SW 1271 (cell line): ENCODE data around the gene GBE1.
"Not testable (repeated sequence)": the region's sequence is repeated elsewhere in the genome, so short reads cannot be mapped to it uniquely, and the experiment has no call there.

Experiments
- DNase-seq, 2 experiments: peaks; one replicate each; lab custom pipeline; 2025; lab: John Stamatoyannopoulos, UW

The GBE1 gene

DNA sequence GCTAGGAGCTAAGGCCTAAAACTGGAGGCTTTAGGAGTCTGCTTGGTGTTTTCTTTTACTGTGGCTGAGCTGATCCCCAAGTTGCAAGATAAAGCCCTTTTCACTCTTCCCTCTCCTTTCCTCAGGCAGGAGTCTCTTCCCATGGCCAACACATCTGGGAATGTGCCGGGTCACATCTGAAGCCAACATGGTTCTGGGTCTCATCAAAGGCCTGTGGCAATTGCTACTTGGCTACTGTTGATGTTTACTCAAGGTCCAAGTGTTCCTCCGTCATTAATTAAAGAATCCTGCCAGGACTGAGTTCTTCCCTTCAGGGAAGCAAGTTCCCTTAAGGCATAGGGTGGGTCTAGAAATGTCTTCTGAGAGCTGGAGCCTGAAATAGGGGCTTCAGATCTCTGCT, 230.2 kb downstream of the GBE1 start:
- no peak for DNase-seq

GRCh38 chr3:81530180-81530939, 231.1 kb downstream of the GBE1 start:
- no peak for DNase-seq

GRCh38 chr3:81521855-81522254, 239.6 kb downstream of the GBE1 start:
- DNase-seq = no peak

DNA sequence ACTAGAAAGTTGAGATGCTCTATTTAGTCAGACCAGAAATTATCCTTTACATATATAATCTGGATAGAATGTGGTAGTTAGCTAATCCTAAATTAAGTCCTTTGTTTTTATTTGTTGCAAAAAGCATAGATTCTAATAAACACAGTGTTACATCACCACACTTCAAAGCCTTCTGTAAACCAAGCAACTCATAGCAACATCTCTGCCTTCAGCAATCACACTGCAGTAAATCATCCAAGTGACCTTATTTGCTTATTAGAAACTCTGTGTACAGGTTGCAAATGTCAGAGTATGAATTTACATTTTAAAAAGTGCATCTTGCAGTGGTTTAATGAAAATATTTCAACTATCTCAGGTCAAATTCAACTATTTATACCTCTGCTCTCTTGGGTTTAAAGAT, 242.5 kb downstream of the GBE1 start:
- DNase-seq = no peak

DNA sequence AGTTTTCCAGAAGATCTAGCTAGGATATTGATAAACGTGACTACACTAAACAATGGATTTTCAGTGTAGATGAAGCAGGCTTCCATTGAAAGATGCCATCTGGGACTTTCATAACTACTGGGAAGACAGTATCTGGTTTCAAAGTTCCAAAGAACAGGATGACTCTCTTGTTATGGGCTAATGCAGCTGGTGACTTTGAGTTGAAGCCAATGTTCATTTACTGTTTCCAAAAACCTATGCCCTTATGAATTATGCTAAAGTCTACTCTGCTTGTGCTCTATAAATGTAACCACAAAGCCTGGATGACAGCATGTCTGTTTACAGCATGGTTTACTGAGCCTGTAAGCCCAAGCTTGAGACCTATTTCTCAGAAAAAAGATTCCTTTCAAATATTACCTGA, 245.4 kb downstream of the GBE1 start:
- no peak for DNase-seq

GRCh38 chr3:81513591-81513990, 247.9 kb downstream of the GBE1 start:
- DNase-seq = no peak

DNA sequence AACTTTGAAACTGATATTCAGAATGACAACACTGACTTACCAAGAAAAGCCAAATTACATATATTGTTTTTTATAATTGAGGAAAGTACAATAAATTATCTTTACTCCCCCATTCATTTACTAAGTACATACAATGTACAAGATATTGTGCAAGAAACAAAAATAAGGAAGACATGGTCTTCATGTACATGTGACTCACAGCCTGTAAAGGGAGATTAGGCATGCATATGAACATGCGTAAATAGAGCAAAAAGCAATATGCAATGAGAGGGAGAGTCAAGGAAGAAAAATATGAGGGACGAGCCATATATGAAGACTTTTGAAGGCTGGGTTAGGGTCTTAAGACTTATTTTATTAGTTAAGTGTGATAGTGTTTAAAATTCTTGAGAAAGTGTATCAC, 258.4 kb downstream of the GBE1 start:
- no peak for DNase-seq

DNA sequence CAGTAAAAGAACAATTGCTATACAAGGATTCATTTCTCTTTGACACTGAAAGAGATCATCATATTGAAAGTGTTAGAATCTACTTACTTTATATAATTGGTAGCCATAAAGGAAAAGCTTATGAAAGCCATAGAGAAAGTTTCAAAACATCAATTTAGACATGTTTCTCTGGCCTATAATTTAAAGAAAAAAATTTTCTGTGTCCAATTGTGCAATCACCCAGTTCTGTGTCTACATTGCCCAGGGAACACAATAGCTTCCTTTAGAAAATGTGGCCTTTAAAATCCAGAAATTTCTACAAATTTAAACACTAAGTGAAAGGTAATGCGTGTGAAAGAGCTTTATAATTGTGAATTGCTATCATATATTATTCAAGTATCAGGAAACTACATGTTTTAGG, 259.2 kb downstream of the GBE1 start:
- DNase-seq = no peak

DNA sequence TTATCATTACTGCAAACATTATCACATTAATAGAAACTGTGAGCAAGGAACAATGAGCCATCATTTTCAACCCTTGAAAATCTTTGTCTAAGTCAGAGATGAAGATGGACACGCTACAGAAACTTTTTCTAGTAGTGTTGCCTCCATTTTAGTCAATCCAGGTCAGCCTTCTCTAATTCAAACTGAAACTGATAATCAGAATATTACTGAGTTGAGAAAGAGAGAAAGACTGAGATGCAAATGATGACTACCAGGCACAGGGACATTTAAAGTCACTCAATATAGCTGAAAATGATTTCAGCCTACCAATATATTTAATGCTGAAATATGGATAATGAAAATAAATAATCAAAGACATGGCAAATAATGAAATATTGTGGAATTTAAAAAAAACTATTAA, 261.4 kb downstream of the GBE1 start:
- no peak for DNase-seq

DNA sequence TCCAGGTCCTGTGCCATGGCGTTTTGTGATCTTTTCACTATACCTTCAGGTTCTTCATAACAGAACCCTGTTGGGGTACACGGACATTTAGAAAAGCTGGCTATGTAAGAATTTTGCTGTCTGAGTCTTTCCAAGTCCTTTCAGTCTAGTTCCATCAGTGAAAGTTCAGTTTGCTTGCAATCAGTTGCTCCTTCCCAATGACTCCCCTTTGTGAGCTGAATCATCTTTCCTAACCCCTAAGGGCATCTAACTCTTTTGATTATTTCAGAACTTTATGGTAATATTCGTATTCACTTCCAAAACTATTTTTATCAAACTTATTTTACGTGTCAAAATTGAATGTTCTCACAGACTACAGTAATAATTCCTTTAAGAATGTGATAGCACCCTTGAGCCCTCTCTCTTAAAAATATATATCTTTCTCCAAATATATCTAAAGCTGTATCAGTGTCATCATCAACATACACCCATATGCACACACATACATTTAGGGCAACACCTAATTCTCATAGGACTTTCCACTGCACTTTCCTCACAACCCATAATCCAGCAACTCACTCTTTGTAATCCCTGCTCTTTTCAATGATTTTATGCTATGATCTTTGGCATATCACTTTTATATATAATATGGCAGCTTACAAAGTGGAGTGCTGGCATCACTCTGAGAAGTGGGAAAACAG, 263.7 kb downstream of the GBE1 start:
- no peak for DNase-seq

DNA sequence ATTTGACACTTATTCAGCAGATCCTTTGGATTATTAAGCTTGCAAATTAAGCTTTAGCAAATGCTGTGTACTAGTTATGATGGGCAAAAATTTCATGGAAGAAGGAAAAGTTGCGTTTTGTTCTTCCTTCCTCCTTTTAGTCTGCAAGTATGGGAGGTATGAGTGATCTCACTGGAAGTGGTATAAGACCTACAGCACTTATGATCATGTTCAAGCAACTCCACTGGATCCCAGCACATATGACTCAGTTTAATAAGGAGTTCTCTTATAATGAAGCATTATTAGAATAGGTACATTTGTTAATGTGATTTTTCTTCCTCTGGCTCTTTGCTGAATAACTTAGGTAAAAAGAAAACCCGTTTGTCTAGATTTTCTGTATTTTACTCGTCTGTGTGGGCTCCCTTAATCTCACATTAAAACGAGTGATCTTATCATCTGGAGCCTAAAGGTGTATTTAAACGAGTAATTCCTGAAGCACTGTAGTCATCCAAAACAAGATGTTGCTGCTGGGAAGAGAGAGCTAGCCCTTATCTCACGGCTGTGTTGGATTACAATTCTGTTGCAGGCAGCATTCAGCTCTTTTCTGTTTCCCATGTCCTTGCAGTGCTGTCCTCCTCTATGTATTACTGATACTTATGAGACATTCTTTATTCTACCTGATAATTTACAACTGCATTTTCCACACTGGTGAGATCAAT, 264.9 kb downstream of the GBE1 start:
- no peak for DNase-seq

DNA sequence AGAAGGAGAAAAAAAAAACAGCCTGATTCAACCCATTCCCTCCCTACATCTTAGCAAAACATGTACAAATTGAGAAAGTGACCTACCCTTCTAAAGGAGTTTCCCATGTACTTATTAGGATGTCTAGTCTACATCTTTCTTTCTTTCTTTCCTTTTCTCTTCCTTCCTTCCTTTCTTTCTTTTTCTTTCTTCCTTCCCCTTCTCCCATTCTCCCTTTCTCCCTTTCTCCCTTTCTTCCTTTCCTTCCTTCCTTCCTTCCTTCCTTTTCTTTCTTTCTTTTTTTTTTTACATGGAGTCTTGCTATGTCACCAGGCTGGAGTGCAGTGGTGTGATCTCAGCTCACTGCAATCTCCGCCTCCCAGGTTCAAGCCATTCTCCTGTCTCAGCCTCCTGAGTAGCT, 269.0 kb downstream of the GBE1 start:
- DNase-seq = not testable (repeated sequence)

GRCh38 chr3:81492040-81492439, 269.4 kb downstream of the GBE1 start:
- no peak for DNase-seq

DNA sequence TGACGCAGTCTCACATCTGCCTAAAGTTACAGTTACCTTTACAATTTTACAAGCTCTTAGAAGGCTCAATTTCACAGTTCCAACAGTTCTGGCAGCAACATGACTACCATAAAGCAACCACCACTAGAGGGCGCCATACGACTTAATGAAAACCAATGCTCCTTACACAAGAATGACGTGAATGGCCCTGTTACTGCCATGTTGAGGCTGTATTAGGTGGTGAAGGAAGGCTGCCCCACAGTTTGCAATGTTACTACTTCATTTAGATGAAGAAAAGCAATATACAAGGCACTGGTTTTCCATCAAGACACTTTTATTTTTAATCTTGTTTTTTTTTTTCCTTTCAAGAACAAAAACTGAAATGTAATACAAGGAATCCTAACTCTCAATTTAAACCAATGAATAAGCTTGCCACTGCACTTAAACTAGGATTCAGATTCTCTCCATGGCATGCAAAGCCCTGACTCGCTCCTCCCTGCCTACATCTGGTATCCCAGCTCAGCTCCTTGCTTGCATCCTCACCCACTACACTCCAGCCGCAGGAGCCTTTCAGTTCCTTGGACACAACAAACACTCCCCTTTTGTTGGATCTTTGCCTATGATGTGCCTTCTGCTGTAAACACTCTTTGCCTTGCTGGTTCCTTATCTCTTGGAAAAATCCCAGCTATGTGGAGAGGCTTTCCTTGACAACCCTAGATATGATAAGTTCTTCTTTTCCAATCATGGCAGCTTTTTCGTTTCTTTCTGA, 270.7 kb downstream of the GBE1 start:
- DNase-seq = peak; percentile 3 to 69

GRCh38 chr3:81485444-81485865, 276.0 kb downstream of the GBE1 start:
- DNase-seq = no peak

DNA sequence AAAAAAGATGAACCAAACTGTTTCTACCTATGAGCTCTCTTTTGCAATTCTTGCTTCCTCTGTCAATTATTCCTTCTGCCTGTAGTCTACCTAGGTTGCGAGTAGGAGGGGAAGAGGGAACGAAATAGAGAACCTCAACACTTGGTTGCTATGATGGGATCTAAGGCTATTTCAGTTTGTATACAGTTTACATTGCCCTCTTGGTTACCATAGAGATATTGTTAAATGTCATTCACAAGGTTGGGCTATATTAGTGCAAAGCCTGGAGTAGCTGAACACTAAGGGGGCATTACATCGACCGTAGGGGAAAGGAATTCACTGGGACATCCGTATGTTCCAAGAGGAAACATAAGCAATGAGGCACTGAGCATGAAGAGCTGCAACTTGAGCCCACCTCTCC, 276.9 kb downstream of the GBE1 start:
- no peak for DNase-seq

- DNase-seq = no peak
These were observed 278.4 kb downstream of the GBE1 start for GRCh38 chr3:81483046-81483445.

DNA sequence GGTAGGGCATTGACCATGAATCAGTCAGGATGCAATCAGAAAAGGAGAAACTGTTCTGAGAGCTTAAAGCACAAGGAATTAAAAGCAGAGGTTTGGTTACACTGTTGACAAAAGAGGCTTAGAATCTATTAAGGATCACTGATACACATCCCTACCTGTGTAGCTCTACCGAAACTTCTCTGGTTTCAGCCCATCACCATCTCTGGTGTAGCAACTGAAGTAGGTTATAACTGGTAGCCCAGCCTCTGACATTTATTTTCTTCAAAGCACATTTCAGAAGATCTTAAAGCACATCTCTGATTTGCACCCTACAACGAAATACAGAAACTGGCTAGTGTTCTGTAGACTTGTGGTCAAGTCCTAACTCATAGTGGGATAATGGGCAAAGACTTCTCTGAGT, 283.7 kb downstream of the GBE1 start:
- no peak for DNase-seq

DNA sequence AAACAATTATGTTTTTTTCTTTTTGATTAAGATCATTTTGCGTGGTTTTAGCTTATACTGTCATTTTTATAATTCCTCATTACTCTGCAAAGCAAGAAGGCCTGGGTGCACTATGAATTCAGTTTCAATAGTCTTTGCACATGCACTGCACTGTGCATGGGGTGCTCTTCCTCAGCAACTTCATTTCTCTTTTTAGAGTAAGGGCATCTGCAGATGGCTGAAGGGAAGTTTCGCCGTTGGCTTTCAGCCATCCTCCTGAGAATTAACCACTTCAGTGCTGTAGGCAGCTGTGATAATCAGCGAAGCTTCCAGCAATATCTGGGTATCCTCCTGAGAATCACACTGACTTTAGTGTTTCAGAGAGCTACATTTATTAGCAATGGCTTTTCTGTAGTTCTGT, 284.8 kb downstream of the GBE1 start:
- DNase-seq = no peak

DNA sequence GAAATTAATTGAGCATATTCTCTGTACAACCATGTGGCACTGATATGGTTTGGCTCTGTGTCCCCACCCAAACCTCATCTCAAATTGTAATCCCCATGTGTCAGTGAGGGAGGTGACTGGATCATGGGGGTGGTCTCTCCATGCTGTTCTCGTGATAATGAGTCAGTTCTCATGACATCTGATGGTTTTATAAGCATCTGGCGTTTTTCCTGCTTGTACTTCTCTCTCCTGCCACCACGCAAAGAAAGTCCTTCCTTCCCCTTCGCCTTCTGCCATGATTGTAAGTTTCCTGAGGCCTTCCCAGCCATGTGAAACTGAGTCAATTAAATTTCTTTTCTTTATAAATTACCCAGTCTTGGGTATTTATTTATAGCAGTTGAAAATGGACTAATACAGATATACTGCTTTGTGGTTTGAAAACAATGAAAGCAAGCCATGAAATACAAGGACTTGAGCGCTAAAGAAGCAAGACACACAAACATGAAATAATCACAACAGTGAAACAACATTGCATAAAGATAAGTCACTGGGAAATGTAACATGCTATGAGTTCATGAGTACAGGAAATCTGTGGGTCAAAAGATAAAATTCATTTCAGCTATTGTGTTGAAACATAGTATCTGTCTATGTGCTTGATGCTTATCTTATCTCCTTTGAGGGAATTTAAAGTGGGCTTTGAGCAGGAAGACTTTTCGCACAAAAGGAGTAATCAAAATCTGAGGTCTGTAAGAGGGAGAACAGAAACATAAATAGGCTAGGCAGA, 288.7 kb downstream of the GBE1 start:
- no peak for DNase-seq

DNA sequence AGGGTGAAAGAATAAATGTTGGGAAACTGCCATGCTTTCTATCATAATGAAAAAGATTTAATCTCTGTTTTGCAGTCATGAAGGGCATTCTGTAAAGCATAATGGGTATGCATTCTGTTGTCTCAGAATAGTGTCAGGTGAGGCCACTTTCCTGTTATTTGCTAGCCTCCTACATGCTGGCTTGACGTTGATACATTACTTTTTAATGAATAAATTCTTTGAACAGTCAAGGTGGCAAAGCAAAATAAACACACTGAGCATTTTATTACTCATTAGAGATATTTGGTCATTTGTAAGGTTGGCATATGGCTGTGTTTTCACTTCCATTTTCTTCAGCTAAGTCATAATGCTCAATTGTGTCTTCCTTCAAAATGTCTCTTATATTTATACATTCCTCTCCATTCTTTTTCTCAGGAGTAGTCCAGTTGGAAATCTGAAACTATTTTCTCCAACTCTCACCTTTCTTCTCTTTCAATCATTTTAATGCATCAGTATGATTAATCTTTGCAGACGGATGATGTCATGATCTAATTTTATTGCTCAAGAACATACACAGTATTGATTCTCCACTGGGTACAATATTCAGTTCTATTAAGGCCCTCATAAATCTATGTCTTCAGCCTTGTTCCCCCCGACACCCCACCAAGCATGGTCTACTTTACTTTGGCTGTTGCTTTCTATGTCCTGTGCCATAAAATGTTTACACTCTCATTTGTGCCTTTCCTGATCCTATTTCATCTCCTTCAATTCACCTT, 290.7 kb downstream of the GBE1 start:
- no peak for DNase-seq
